GM12878 (cell line): ENCODE data around the gene COL4A2. TPM values are rescaled to one million over a fixed set of nuclear protein-coding genes. Genes with fewer than 3 reads are reported as not detected.

Experiments
- ATAC-seq: fragments of 200-7000 bp; cut with Tn5 transposase; 3 replicates; pipeline ENCODE4 v1.9.1; 2020; ENCODE audit warnings: mild to moderate bottlenecking, moderate library complexity
- BruUV-seq: library from RNA; stranded (reverse); fragments of 400-500 nt; replicated peaks from 2 replicates; lab custom pipeline; 2021; lab: Mats Ljungman, UMichigan
- CTCF ChIA-PET: fragments of 300-600 bp; sonication (Branson Sonifier 250); formaldehyde crosslinking; extraction: SDS; loops from one replicate; lab custom pipeline; 2021; ENCODE audit warnings: inconsistent platforms; lab: Yijun Ruan, JAX
- POLR2A ChIA-PET: fragments of 350-600 bp; formaldehyde crosslinking; extraction: SDS; loops from one replicate; lab custom pipeline; 2021; ENCODE audit warnings: inconsistent platforms; lab: Charles Lee
- RAD21 ChIA-PET: fragments of 300-600 bp; sonication (Branson Sonifier 250); formaldehyde crosslinking; loops from one replicate; lab custom pipeline; 2023; ENCODE audit warnings: antibody characterized with exemption; ENCODE audit not compliant: unreplicated experiment; lab: Charles Lee
- SMC1A ChIA-PET: fragments of 300-600 bp; sonication (Branson Sonifier 250); formaldehyde crosslinking; loops from one replicate; lab custom pipeline; 2023; ENCODE audit not compliant: unreplicated experiment, uncharacterized antibody; lab: Charles Lee
- DNase-seq: peaks from one replicate; pipeline ENCODE4 v3.0.0-alpha.2; 2011; ENCODE audit warnings: low read depth, low spot score
- FAIRE-seq: peaks from 3 replicates; lab custom pipeline; 2011; peaks lifted over from hg19 to GRCh38; lab: Jason Lieb, UNC
- H2AFZ ChIP-seq: 2 replicates; pipeline ENCODE4 v1.6.0; 2011; ENCODE audit warnings: low read depth, low read length, control low read depth; ENCODE audit not compliant: control insufficient read depth
- H3K27ac ChIP-seq: 2 replicates; pipeline ENCODE4 v1.5.1; 2011; ENCODE audit warnings: control low read depth; ENCODE audit not compliant: control insufficient read depth, insufficient read depth
- H3K27me3 ChIP-seq, 2 experiments: replicated peaks in 1 of 2; 2 replicates each; pipeline versions ENCODE4 v1.6.0 to v1.6.1; 2011; ENCODE audit warnings: low read length in 1 of 2; ENCODE audit not compliant: control insufficient read depth in 2 of 2, insufficient read depth in 2 of 2
- H3K36me3 ChIP-seq, 2 experiments: 2 replicates each; pipeline ENCODE4 v1.5.1; 2011; ENCODE audit warnings: low read length in 1 of 2; ENCODE audit not compliant: control insufficient read depth in 2 of 2, insufficient read depth in 2 of 2
- H3K4me1 ChIP-seq: 2 replicates; pipeline ENCODE4 v1.6.1; 2011; ENCODE audit warnings: mild to moderate bottlenecking, low read length, moderate library complexity, mixed read lengths; ENCODE audit not compliant: control insufficient read depth, insufficient read depth
- H3K4me2 ChIP-seq: 2 replicates; pipeline ENCODE4 v1.6.0; 2011; ENCODE audit warnings: control low read depth; ENCODE audit not compliant: control insufficient read depth, insufficient read depth
- H3K4me3 ChIP-seq: fragments of 200-600 bp; sonication (generic); 2 replicates; pipeline ENCODE4 v1.5.1; 2016
- H3K79me2 ChIP-seq: 2 replicates; pipeline ENCODE4 v1.6.0; 2011; ENCODE audit warnings: low read length; ENCODE audit not compliant: control insufficient read depth, insufficient read depth
- H3K9ac ChIP-seq: 2 replicates; pipeline ENCODE4 v1.8.0; 2011; ENCODE audit warnings: low read length, control low read depth, mixed read lengths; ENCODE audit not compliant: control insufficient read depth, insufficient read depth
- H3K9me3 ChIP-seq: replicated peaks from 3 replicates; pipeline ENCODE4 v1.5.1; 2011; ENCODE audit warnings: mild to moderate bottlenecking, low read length; ENCODE audit not compliant: control insufficient read depth, insufficient read depth
- H4K20me1 ChIP-seq: 2 replicates; pipeline ENCODE4 v1.6.0; 2011; ENCODE audit not compliant: control insufficient read depth, insufficient read depth
- BHLHE40 ChIP-seq, 2 experiments: fragments of 450-650 bp in 1 of 2; IDR thresholded peaks; 2 replicates each; pipeline ENCODE4 v1.6.1; 2011 to 2017; ENCODE audit warnings: low read depth in 2 of 2, borderline replicate concordance in 1 of 2, improper control_type of control experiment in 1 of 2, low read length in 1 of 2, mild to moderate bottlenecking in 1 of 2
- BRCA1 ChIP-seq: IDR thresholded peaks from 2 replicates; pipeline ENCODE4 v1.6.1; 2011; ENCODE audit warnings: low read depth, low read length, improper control_type of control experiment
- E4F1 ChIP-seq: fragments of 450-650 bp; IDR thresholded peaks from 2 replicates; pipeline ENCODE4 v1.6.1; 2018; ENCODE audit warnings: borderline replicate concordance, mild to moderate bottlenecking; ENCODE audit not compliant: partially characterized antibody
- ETV6 ChIP-seq, 2 experiments: fragments of 450-650 bp in 1 of 2; IDR thresholded peaks in 1 of 2; conservative IDR thresholded peaks in 1 of 2; 2 replicates each; pipeline ENCODE4 v1.6.1; 2014; ENCODE audit warnings: antibody characterized with exemption in 1 of 2, borderline replicate concordance in 1 of 2, low read depth in 1 of 2, mild to moderate bottlenecking in 1 of 2, moderate library complexity in 1 of 2
- GABPA ChIP-seq: IDR thresholded peaks from 2 replicates; pipeline ENCODE4 v1.6.1; 2014; ENCODE audit warnings: antibody characterized with exemption, low read depth, mild to moderate bottlenecking, inconsistent platforms
- HDAC6 ChIP-seq: fragments of 200-600 bp; sonication (generic); IDR thresholded peaks from one replicate; pipeline ENCODE4 v1.8.0; 2017; ENCODE audit warnings: antibody characterized with exemption; ENCODE audit not compliant: unreplicated experiment
- NKRF ChIP-seq: fragments of 450-650 bp; conservative IDR thresholded peaks from 2 replicates; pipeline ENCODE4 v1.6.1; 2017; ENCODE audit warnings: mild to moderate bottlenecking, moderate library complexity
- RFX5 ChIP-seq: IDR thresholded peaks from 2 replicates; pipeline ENCODE4 v1.6.1; 2011; ENCODE audit warnings: low read depth, low read length, improper control_type of control experiment
- SKIL ChIP-seq: fragments of 450-650 bp; IDR thresholded peaks from 2 replicates; pipeline ENCODE4 v1.6.1; 2017; ENCODE audit warnings: mild to moderate bottlenecking, low read depth, inconsistent platforms; ENCODE audit not compliant: poor library complexity, severe bottlenecking
- ZNF384 ChIP-seq: IDR thresholded peaks from 2 replicates; pipeline ENCODE4 v1.6.1; 2012; ENCODE audit warnings: low read depth, mild to moderate bottlenecking, low read length, improper control_type of control experiment, borderline replicate concordance
- WGBS: methylation state at CpG from one replicate; pipeline ENCODE4 v1.1.6; 2016; ENCODE audit warnings: low lambda C conversion rate; ENCODE audit not compliant: insufficient replicate concordance, insufficient coverage; ENCODE audit errors: missing lambda C conversion rate; 5-methylcytosine and 5-hydroxymethylcytosine counted together
- in situ Hi-C: fragments of 300-500 bp; cut with MboI; formaldehyde crosslinking; loops from 9 replicates; pipeline ENCODE4 v1.14.3; 2018; ENCODE audit warnings: mixed read lengths
- intact Hi-C: fragments of 100-400 bp; cut with micrococcal nuclease; formaldehyde crosslinking; loops from one replicate; pipeline ENCODE4 v1.14.2; 2022; ENCODE audit not compliant: unreplicated experiment
- polyA plus RNA-seq, 11 experiments: library from polyadenylated mRNA; depleted of rRNA in 4 of 11; unstranded in 6 of 11; stranded (reverse) in 5 of 11; fragments of >200 nt; fragmentation: Nextera tagmentation in 4 of 11; fragmentation: Illumina TruSeq in 1 of 11; extraction: Ambion mirVana in 4 of 11; extraction: Trizol in 1 of 11; gene quantifications; 1 replicate in 1 of 11; 2 replicates in 10 of 11; pipeline versions ENCODE4 v1.2.1 to v1.2.3, GENCODE V29; 2011 to 2016; ENCODE audit warnings: inconsistent platforms in 2 of 11, missing spikeins in 2 of 11, low read depth in 1 of 11
- total RNA-seq, 4 experiments: library from RNA; depleted of rRNA in 3 of 4; stranded (reverse); fragments of >200 nt in 3 of 4; fragmentation: Illumina TruSeq in 1 of 4; extraction: Trizol in 1 of 4; gene quantifications; 2 replicates each; pipeline versions ENCODE4 v1.2.1 to v1.2.3, GENCODE V29; 2013 to 2021

The COL4A2 gene
- total and polyA plus RNA-seq, 10 of the 15 experiments (the other 5 are each of a cell fraction or from before 2014, with no cell fraction given) = 0.16 to 1.6 (median 0.62) TPM; not detected in 3

GRCh38 chr13:110272651-110273050, 34.4 kb upstream of the COL4A2 start:
- Histone ChIP-seq H3K27me3 (peaks cover 3 to 4% of the 10 kb centered on the region in 2 experiments; a peak in 3 of 4 replicates), H4K20me1 (no peaks in the 10 kb centered on the region), H3K36me3 (no peaks in the 10 kb centered on the region), H3K4me2 (no peak overlapping the region), H3K4me1 (no peaks in the 10 kb centered on the region), H3K9ac (no peak overlapping the region), H2AFZ (no peak overlapping the region), H3K4me3 (no peak overlapping the region), H3K9me3 (no peaks in the 10 kb centered on the region), H3K27ac (no peak overlapping the region), H3K79me2 (no peaks in the 10 kb centered on the region)
- ChIA-PET RAD21 (no interaction called here), POLR2A (no interaction called here), SMC1A (no interaction called here), CTCF (no interaction called here)
- no peak for FAIRE-seq
- 24% methylated on average over 6 of the region's 6 CpGs for WGBS
- BruUV-seq = no TSS peak
- no peak for DNase-seq
- intact Hi-C loops = no loop called here
- in situ Hi-C loops = no loop called here
- no peak for TF ChIP-seq BRCA1
- ATAC-seq = no peak

- intact Hi-C loops = no loop called here
- POLR2A ChIA-PET = no interaction called here
- no peak for FAIRE-seq
- TF ChIP-seq NKRF (no peak), ZNF384 (no peak), SKIL (no peak), BHLHE40 (IDR thresholded peaks at IDR 0.05; ENCODE audit: borderline replicate concordance in 1 of 2, low read depth in 2 of 2, low read length in 1 of 2) (no peak), HDAC6 (no peak), RFX5 (no peak), E4F1 (no peak), GABPA (no peak), ETV6 (conservative IDR thresholded peaks at IDR 0.05 in 1 of 2, IDR thresholded peaks at IDR 0.05 in 1 of 2; ENCODE audit: borderline replicate concordance in 1 of 2, low read depth in 1 of 2) (no peak)
Observed at GRCh38 chr13:110273254-110273653, 33.8 kb upstream of the COL4A2 start.

More at GRCh38 chr13:110273254-110273653, 33.8 kb upstream of the COL4A2 start:
- CTCF ChIA-PET = no interaction called here
- 46% methylated on average over 6 of the region's 6 CpGs for WGBS
- no TSS peak for BruUV-seq
- ATAC-seq (no peak), DNase-seq (no peak)
- Histone ChIP-seq H3K4me1 (no peaks in the 10 kb centered on the region), H3K36me3 (no peaks in the 10 kb centered on the region), H3K27me3 (peaks cover 3 to 4% of the 10 kb centered on the region in 2 experiments; a peak in 3 of 4 replicates), H3K79me2 (no peaks in the 10 kb centered on the region), H2AFZ (no peak overlapping the region), H3K9me3 (no peaks in the 10 kb centered on the region), H3K4me3 (no peak overlapping the region), H3K9ac (no peak overlapping the region), H4K20me1 (no peaks in the 10 kb centered on the region), H3K4me2 (no peak overlapping the region), H3K27ac (no peak overlapping the region)
- SMC1A ChIA-PET = no interaction called here
- RAD21 ChIA-PET = no interaction called here
- in situ Hi-C loops = no loop called here
